AG09309 (cell line): ENCODE measurements around the gene HSD11B2.
A peak's percentile ranks its signal among the peaks of the same experiment; 100 is the strongest.

ENCODE experiments used
- DNase-seq: peaks from one replicate; pipeline ENCODE4 v3.0.0-alpha.2; 2010; ENCODE audit warnings: low read depth
- H3K4me3 ChIP-seq: 2 replicates; pipeline ENCODE4 v1.5.1; 2011; ENCODE audit warnings: mild to moderate bottlenecking, low read depth, low read length, moderate library complexity; ENCODE audit not compliant: control insufficient read depth
- TF ChIP-seq, protein P1 (sequence below): IDR thresholded peaks from 2 replicates; pipeline ENCODE4 v1.5.1; 2011; ENCODE audit warnings: mild to moderate bottlenecking, low read depth, low read length, inconsistent platforms; ENCODE audit not compliant: insufficient read depth, control insufficient read depth; ENCODE audit errors: missing control alignments

The HSD11B2 gene

DNA sequence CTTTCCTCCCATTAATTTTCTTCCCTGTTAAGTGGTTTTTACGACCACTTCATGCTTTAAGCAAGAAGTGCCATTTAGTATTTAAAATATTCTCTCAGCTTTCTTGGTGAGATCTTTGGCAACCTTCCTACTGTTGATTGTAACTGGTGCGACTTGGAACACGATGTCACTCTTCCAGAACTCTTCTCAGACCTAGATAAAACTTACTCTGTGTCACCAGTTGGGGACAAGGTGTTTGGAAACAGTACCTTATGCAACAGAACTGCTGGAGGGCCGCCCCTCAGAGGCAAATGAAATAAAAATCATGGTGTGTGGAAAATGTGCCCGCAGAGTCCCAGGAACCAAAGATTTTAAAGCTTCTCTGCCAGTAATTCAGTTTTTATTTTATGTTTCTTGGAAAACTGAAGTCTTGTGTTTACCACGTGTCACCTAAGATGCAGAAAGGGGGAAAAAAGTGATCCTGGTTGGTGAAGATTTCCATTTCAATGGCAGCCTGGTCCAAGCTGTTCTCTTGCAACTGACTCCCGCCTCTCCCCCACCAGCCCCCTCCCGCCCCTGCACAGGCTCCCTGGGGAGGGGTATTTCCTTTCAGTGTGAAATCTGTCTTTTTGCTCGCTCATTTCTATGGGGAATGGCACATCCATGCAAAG is 7.2 kb upstream of the HSD11B2 start:
- no peak for DNase-seq
- no peak overlapping the region for H3K4me3 ChIP-seq
- TF ChIP-seq, protein P1, sequence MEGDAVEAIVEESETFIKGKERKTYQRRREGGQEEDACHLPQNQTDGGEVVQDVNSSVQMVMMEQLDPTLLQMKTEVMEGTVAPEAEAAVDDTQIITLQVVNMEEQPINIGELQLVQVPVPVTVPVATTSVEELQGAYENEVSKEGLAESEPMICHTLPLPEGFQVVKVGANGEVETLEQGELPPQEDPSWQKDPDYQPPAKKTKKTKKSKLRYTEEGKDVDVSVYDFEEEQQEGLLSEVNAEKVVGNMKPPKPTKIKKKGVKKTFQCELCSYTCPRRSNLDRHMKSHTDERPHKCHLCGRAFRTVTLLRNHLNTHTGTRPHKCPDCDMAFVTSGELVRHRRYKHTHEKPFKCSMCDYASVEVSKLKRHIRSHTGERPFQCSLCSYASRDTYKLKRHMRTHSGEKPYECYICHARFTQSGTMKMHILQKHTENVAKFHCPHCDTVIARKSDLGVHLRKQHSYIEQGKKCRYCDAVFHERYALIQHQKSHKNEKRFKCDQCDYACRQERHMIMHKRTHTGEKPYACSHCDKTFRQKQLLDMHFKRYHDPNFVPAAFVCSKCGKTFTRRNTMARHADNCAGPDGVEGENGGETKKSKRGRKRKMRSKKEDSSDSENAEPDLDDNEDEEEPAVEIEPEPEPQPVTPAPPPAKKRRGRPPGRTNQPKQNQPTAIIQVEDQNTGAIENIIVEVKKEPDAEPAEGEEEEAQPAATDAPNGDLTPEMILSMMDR: no peak

DNA sequence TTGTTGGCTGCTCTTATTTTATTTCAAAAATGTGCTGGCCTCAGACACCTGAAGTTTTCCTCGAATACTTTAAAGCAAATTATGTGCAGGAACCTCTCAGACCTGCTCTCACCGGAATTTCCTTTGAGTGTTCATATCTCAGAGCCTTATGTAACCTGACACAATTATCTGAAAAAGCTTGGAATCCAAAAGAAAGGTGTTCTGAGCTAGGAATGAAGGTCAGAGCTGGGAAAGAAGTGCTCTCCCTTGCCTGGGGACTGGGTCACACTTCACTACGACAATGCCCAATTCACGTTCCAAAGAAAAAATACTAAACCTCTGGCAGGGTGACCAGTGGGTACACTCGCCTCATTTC is 6.7 kb upstream of the HSD11B2 start:
- TF ChIP-seq, protein P1: no peak
- no peak overlapping the region for H3K4me3 ChIP-seq
- DNase-seq: no peak

DNA sequence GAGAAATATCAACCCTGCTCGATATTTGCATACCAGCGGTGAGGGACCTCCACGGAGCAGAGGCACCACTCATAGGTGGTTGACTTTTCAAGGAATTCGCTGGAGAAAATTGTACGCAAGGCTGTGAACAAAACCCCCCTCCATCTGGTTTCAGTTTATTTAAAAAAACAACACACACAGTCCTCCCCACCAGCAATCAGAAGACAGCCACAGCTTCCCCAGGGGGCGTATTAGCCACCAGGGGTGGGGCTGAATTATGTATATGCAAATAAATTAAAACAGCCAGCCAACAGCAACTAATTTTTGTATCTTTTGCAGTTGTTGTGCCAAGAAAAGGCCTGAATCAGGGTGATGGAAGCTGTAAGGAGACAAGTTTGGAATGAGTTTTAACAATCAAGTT is 5.9 kb upstream of the HSD11B2 start:
- no peak for DNase-seq
- no peak overlapping the region for H3K4me3 ChIP-seq
- TF ChIP-seq, protein P1: no peak

DNA sequence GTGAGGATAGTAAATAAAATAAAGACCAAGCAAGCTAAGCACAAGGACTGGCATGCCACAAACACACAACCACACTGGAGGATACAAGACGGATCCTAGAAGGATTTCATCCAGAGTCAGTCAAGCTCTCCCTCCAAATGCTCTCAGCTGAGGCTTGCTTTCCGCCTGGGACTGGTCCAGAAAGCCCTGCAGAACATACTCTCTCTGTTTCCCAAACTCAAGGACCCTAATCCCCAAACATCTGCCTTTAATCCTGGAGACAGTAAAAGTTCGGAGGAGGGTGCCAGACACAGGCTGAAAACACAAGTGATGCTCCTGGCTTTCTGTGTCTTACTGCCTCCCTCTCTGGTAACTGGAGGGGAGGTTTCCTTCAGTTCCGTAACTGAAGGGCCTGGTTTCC is 5.3 kb upstream of the HSD11B2 start:
- H3K4me3 ChIP-seq: no peak overlapping the region
- DNase-seq: no peak
- TF ChIP-seq, protein P1: no peak

DNA sequence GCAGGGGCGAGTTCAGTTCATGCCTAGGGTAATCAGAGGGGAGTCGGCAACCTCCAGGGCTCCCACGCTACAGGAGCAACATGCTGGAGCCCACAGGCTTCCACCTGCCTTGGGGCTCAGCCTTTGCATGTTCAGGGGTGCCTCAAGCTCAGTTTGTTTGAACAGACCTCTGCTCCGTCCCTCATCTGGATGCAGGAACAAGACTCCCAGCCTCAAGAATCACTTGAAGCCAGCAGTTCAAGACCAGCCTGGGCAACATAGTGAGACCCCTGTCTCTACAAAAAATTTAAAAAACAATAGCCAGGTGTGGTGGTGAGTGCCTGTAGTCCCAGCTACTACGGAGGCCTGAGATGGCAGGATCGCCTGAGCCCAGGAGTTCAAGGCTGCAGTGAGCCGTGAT is 4.9 kb upstream of the HSD11B2 start:
- TF ChIP-seq, protein P1: no peak

DNA sequence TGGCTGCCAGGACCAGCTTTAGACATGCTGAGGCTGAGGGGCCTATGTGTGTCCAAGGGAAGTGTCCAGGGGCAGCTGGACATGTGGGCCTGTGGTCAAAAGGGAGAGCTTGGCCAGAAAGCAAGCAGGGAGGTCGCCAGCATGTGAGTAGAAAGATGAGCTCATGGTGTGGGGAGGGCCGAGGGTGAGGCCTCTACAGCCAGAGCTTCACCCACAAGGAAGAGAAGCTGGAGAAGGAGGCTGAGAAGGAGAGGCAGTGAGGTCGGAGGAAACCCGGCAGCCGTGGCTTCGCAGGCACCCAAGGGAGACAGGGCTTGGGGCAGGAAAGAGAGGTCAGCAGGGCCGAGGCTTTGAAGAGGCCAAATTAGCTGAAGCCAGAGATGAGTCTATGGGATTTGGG is 4.0 kb upstream of the HSD11B2 start:
- no peak for DNase-seq
- TF ChIP-seq, protein P1: no peak
- H3K4me3 ChIP-seq: no peak overlapping the region

More for the DNA sequence above, 4.9 kb upstream of the HSD11B2 start:
- no peak for DNase-seq
- no peak overlapping the region for H3K4me3 ChIP-seq

DNA sequence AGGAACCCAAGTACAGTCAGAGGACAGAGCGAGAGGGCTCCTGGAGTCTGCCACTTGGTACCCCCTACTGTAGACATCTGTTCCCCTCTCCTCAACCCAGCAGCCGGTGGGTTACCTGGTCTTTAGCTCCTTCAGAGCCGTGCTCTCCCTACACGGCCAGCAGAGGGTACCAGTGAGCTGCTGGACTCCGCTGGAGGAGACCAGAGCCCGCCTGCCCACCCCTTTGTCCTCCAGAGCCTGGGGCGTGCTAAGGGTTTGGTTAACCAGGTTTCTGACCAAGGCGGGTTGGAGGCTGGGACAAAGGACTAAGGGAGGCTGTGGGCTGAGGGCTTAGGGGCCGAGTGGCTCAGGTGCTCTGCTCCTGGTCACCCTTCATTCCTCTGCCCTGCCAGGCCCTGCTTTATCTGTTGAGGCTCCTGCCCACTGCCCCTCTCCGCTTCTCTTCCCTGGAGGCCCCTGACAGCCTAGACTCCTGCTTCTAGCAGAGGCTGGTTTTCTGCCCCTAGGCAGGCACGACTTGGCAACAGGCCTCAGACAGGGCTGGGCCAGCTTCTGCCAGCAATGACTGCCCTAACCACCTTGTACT is 2.7 kb upstream of the HSD11B2 start:
- DNase-seq: no peak
- no peak overlapping the region for H3K4me3 ChIP-seq
- TF ChIP-seq, protein P1: peak; percentile 88
